ENCODE measurements around the gene HRH1.
"Not testable (repeated sequence)": the region's sequence is repeated elsewhere in the genome, so short reads cannot be mapped to it uniquely, and the experiment has no call there.

Gene HRH1

DNA sequence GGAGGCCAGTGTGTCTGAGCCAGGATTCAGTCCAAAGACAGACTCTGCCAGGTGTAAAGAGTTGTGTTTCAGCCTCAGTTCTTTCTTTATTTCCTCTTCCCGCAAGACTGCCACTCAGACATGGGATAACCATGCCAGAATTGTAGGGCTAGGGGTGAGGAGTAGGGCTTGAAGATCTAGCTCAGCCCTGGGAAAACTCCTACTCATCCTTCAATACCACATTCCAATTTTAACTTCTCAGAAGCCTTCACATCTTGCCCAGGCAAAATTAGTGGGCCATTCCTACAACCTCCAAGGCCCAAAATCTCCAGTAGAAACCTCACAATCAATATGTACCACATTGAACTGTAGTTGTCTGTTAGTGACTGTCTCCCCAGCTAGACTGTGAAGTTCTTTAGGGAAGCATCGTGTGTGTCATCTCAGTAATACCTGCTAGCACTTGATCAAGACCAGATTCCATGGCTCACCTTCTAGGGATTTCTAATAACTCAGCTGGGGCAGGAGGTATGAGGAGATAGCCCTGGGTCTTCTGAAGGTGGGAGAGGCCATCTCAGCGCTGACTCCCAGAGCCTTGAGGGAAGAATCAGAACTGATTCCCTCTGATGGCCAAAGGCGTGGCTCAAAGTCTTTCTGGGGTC lies 19.7 kb downstream of the HRH1 start:
- DNase-seq, result no peak

DNA sequence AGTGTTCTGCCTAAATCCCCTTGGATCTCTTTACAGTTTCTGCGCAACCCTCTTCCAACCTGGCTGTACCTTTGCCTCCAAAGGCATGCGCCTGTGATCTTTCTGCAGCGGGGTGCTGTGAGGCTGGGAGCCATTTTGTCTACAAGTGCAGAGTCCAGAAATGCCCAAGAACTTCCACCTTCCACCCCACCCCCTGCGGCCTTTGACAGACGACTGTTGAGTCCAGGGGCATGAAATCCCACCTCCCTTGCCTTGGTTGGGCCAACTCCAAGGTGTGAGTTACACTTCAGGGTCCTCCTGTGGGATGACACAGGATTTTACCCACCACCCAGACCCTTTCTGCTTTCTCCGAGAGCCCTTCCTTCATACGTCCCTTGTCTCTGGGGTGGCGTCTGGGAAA lies 24.1 kb downstream of the HRH1 start:
- DNase-seq, result no peak

DNA sequence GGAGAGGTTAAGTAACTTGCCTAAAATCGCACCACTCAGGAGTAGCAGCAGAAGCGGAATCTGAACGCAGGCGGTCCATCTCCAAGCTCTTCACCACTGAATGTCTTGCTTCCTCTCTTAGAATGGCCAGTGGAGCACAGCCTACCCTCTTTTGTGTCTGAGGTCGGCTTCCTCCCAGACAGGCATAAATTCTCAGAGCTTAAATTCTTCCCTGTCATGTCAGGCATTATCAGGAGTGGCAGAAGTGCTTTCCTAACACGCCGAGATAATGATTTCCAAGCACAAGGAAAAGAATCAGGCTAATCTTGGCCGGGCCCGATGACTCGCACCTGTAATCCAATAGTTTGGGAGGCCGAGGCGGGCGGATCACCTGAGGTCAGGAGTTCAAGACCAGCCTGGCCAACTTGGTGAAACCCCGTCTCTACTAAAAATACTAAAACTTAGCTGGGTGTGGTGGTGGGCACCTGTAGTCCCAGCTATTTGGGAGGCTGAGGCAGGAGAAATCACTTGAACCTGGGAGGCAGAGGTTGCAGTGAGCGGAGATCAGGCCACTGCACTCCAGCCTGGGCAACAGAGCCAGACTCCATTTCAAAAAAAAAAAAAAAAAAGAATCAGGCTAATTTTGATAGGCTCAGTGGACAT lies 30.2 kb downstream of the HRH1 start:
- DNase-seq, result not testable (repeated sequence)

- DNase-seq, result no peak
Observed at GRCh38 chr3:11185144-11185543, 30.9 kb downstream of the HRH1 start.

GRCh38 chr3:11185564-11186317 lies 31.4 kb downstream of the HRH1 start:
- no peak for DNase-seq

GRCh38 chr3:11186318-11186692 lies 32.0 kb downstream of the HRH1 start:
- DNase-seq, result no peak

GRCh38 chr3:11186771-11187191 lies 32.5 kb downstream of the HRH1 start:
- no peak for DNase-seq

GRCh38 chr3:11187681-11188080 lies 33.4 kb downstream of the HRH1 start:
- DNase-seq, result no peak

DNA sequence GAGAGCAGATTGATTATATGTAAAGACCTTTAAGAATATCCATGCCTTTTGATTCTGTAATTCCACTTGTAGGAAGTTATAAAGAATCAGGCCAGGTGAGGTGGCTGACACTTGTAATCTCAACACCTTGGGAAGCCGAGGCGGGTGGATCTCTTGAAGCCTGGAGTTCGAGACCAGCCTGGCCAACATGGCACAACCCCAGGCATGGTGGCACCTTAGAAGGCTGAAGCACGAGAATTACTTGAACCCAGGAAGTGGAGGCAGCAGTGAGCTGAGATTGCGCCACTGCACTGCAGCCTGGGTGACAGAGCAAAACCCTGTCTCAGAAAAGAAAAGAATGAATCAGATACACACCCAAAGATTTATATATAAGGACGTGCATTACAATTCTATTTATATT lies 33.9 kb downstream of the HRH1 start:
- DNase-seq, result no peak

DNA sequence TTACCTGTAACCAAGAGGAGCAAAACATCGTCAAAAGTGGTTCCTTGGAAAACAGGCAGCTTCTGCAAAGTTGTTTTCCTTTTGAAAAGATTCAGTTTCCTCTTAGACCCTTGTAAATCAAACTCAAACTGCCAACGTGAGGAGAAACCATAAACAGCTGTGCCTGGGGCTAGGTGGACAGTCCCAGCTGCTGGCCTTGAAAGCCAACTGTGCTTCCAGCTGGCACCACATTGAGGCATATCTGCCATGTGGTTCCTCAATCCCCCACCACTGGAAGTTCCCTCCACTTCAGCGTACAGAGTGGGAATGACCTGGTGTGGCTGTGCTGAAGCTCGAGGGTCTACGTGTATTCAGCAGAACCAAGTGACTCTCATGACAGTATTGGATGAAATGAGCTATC lies 40.9 kb downstream of the HRH1 start:
- no peak for DNase-seq

- DNase-seq, result no peak
Observed at GRCh38 chr3:11195721-11196332, 41.5 kb downstream of the HRH1 start.

GRCh38 chr3:11197484-11197883 lies 43.2 kb downstream of the HRH1 start:
- DNase-seq, result no peak

DNA sequence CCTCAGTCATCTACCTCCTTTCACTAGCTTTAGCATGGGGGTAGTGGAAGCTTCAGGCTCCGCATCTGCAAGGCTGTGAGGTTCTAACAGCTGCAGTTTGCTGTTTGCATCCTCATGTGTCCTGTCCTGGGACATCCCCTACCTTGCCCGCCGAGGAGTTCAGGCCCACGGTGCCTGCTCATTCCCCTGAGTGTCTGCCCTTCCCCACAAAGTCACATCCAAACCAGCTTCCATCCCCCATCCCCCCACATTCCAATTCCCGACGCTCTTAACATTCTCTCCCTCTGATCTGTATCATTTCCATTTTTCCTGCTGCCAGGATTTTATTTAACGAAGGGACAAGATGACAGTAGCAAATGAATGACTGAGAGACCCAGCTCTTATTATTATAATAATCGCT lies 43.8 kb downstream of the HRH1 start:
- DNase-seq, result no peak

DNA sequence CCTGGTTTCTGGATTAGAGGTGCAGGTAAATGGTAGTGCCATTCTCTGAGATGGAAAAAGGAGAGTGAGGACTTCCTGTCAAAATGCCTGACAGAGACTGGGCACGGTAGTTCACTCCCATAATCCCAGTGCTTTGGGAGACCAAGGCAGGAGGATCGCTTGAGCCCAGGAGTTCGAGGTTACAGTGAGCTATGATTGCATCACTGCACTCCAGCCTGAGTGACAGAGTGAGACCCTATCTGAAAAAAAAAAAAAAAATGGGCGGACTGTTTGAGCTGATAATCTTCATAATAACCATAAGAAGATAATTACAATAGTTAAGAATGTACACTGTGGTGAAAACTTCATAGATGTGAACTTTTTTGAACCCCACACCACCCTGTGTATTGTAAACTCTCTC lies 44.2 kb downstream of the HRH1 start:
- no peak for DNase-seq

- no peak for DNase-seq
Observed at GRCh38 chr3:11199902-11200845, 45.9 kb downstream of the HRH1 start.

- no peak for DNase-seq
Observed at GRCh38 chr3:11201251-11202019, 47.1 kb downstream of the HRH1 start.

DNA sequence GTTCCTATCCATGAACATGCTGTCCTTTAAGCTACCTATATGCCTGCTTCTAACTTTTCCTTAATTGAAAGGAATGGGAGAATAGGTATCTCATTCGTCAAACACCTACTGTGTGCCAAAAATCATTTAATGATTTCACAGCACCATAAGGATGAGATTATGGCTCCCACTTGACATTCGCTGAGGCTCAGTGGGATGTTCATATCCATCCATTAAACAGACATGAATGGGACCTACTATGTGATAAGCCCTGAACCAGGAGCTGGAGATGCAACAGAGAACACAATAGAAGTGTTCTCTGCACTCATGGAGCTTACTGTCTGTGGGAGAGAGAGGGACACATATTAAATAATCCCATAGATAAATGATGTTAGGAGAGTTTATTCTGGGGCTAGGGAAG lies 49.7 kb downstream of the HRH1 start:
- no peak for DNase-seq

DNA sequence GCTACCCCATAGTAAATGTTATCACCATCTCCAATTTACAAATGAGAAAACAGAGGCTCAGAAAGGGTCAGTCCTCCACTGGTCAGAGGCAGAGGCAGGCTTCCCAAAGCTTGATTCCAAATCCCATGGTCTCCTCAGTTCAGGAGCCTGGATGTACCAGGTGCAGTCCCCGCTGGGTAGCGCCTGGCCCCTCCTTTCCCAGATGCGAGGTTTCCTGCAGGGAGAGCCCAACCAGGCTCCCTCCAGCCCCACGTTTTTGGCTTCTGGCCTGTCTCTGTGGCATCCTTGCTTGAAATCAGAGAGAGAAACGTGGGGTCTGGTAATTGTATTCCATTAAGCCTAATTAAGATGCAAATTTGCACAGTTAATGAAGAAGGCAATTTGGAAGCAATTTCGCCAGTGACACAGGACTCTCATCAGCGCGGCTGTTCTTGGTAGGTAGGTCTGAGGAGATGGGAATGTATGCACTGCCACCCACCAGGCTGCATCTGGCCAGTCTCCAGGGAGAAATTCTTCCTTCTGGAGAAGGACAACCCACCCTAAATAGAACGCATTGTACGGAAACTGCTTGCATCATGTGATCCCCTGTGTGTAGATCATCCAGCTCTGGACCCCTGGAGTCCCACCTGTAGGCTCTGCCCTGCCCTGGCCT lies 50.5 kb downstream of the HRH1 start:
- DNase-seq, result no peak

- DNase-seq, result not testable (repeated sequence)
Observed at GRCh38 chr3:11205881-11206280, 51.6 kb downstream of the HRH1 start.

DNA sequence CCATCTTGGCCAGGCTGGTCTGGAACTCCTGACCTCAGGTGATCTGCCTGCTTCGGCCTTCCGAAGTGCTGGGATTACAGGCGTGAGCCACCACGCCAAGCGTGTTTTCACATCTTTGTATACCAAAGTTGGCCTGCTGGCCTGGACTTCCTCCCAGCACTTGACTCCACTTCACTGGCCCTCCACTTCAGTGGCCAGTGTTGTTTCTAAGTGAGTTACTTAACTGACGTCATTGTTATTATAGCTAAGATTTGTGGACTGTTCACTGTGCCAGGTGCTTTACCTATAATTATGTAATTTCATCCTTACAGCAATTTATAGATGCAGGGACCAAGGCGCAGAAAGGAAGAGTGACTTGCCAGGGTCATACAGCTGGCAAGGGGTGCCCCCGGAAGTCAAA lies 52.0 kb downstream of the HRH1 start:
- DNase-seq, result no peak

DNA sequence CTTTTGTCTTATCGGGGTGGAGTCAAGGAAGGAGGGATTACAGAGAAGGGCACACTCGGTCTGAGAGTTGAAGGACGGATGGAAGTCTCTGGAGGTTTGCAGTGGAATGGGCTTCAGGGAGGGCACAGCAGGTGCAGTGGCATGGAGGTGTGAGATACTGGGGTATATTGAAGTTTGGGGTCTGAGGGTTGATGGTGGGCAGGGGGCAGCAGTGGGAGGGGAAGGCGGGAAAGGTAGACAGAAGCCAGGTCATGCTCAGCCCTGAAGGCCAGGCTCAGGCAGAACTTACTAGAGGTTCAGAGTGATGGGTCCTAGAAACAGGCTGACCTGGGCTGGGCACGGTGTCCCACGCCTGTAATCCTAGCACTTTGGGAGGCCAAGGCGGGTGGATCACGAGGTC lies 52.7 kb downstream of the HRH1 start:
- no peak for DNase-seq
